ENCODE measurements around the gene FOSL2. TPM values are rescaled to one million over a fixed set of nuclear protein-coding genes. Genes with fewer than 3 reads are reported as not detected.

Gene FOSL2
- total RNA-seq, 2 donors from 2014 or later: 1.4 to 3.8 TPM

- Histone ChIP-seq H3K27me3 (ENCODE audit: control insufficient read depth, insufficient read depth, low read length, poor library complexity, severe bottlenecking) (peaks cover 29% of the 10 kb centered on the region), H3K9me3 (ENCODE audit: control insufficient read depth, low read length) (no peaks in the 10 kb centered on the region), H3K27ac (ENCODE audit: low read depth, low read length) (no peak overlapping the region), H3K4me3 (ENCODE audit: low read length) (peak overlapping the region; percentile 87), H3K9ac (ENCODE audit: extremely low read depth, low read length, poor library complexity, severe bottlenecking) (peak overlapping the region; percentile 45), H3K4me1 (ENCODE audit: control insufficient read depth, insufficient read depth, low read length) (no peaks in the 10 kb centered on the region), H3K36me3 (ENCODE audit: control insufficient read depth, insufficient read depth, low read length) (no peaks in the 10 kb centered on the region)
- Mint-ChIP-seq H3K27ac (peak overlapping the region; percentile 23), H3K9me3 (no peaks in the 10 kb centered on the region), H3K4me1 (peaks cover 17% of the 10 kb centered on the region), H3K27me3 (ENCODE audit: insufficient read depth) (peaks cover 44% of the 10 kb centered on the region), H3K36me3 (ENCODE audit: low read depth) (no peaks in the 10 kb centered on the region), H3K4me3 (no peak overlapping the region)
- TF ChIP-seq CTCF (conservative IDR thresholded peaks at IDR 0.05): no peak
- DNase-seq: peak; percentile 85
- WGBS, 2 experiments (ENCODE audit: insufficient coverage in 1 of 2, insufficient read length in 1 of 2): 1 to 3% methylated on average over 7 to 49 of the region's 49 CpGs
Observed at GRCh38 chr2:28390746-28391563, 1.7 kb upstream of the FOSL2 start.

GRCh38 chr2:28391564-28392296, 928 bp upstream of the FOSL2 start:
- Mint-ChIP-seq H3K27me3 (ENCODE audit: insufficient read depth) (peaks cover 37% of the 10 kb centered on the region), H3K4me3 (no peak overlapping the region), H3K4me1 (peaks cover 17% of the 10 kb centered on the region), H3K36me3 (ENCODE audit: low read depth) (no peaks in the 10 kb centered on the region), H3K27ac (peak overlapping the region; percentile 23), H3K9me3 (no peaks in the 10 kb centered on the region)
- peak overlapping the region; percentile 86 for H3K9ac ChIP-seq (ENCODE audit: extremely low read depth, low read length, poor library complexity, severe bottlenecking)
- H3K36me3 ChIP-seq (ENCODE audit: control insufficient read depth, insufficient read depth, low read length): no peaks in the 10 kb centered on the region
- H3K27ac ChIP-seq (ENCODE audit: low read depth, low read length): peak overlapping the region; percentile 66
- H3K4me1 ChIP-seq (ENCODE audit: control insufficient read depth, insufficient read depth, low read length): no peaks in the 10 kb centered on the region
- peak overlapping the region; percentile 87 for H3K4me3 ChIP-seq (ENCODE audit: low read length)
- TF ChIP-seq CTCF (conservative IDR thresholded peaks at IDR 0.05): no peak
- no peaks in the 10 kb centered on the region for H3K9me3 ChIP-seq (ENCODE audit: control insufficient read depth, low read length)
- WGBS, 2 experiments (ENCODE audit: insufficient coverage in 1 of 2, insufficient read length in 1 of 2): 0% methylated on average over 37 to 70 of the region's 70 CpGs
- peaks cover 29% of the 10 kb centered on the region for H3K27me3 ChIP-seq (ENCODE audit: control insufficient read depth, insufficient read depth, low read length, poor library complexity, severe bottlenecking)
- peak; percentile 90 for DNase-seq

- Histone ChIP-seq H3K36me3 (ENCODE audit: control insufficient read depth, insufficient read depth, low read length) (no peaks in the 10 kb centered on the region), H3K9me3 (ENCODE audit: control insufficient read depth, low read length) (no peaks in the 10 kb centered on the region), H3K4me3 (ENCODE audit: low read length) (peak overlapping the region; percentile 84), H3K4me1 (ENCODE audit: control insufficient read depth, insufficient read depth, low read length) (no peaks in the 10 kb centered on the region), H3K9ac (ENCODE audit: extremely low read depth, low read length, poor library complexity, severe bottlenecking) (peak overlapping the region; percentile 86), H3K27ac (ENCODE audit: low read depth, low read length) (peak overlapping the region; percentile 66), H3K27me3 (ENCODE audit: control insufficient read depth, insufficient read depth, low read length, poor library complexity, severe bottlenecking) (peaks cover 29% of the 10 kb centered on the region)
- Mint-ChIP-seq H3K27ac (peak overlapping the region; percentile 55), H3K4me1 (peaks cover 17% of the 10 kb centered on the region), H3K4me3 (no peak overlapping the region), H3K36me3 (ENCODE audit: low read depth) (no peaks in the 10 kb centered on the region), H3K27me3 (ENCODE audit: insufficient read depth) (peaks cover 25% of the 10 kb centered on the region), H3K9me3 (no peaks in the 10 kb centered on the region)
- WGBS, 2 experiments (ENCODE audit: insufficient coverage in 1 of 2, insufficient read length in 1 of 2): 0 to 1% methylated on average over 30 to 81 of the region's 81 CpGs
- peak; percentile 34 for TF ChIP-seq CTCF (conservative IDR thresholded peaks at IDR 0.05)
- peak; percentile 74 for DNase-seq
Observed at GRCh38 chr2:28393114-28393836, 617 bp downstream of the FOSL2 start.

Data from endodermal cell (in vitro differentiated cells).